H1 (cell line): Measurements from ENCODE around the gene DOCK3. TPM values are rescaled to one million over a fixed set of nuclear protein-coding genes. Genes with fewer than 3 reads are reported as not detected.

ENCODE experiments used
- MAFK ChIP-seq: IDR thresholded peaks from 2 replicates; pipeline ENCODE4 v1.6.1; 2012; ENCODE audit warnings: low read depth, mild to moderate bottlenecking, improper control_type of control experiment, low read length
- USF2 ChIP-seq: IDR thresholded peaks from 2 replicates; pipeline ENCODE4 v1.6.1; 2011; ENCODE audit warnings: low read length, improper control_type of control experiment
- polyA plus RNA-seq, 7 experiments: library from polyadenylated mRNA; depleted of rRNA in 3 of 7; stranded (reverse) in 5 of 7; unstranded in 2 of 7; fragments of >200 nt in 5 of 7; fragments of 200-250 nt in 2 of 7; gene quantifications; 1 replicate in 5 of 7; 2 replicates in 1 of 7; 4 replicates in 1 of 7; pipeline versions ENCODE4 v1.2.1 to v1.2.3, GENCODE V29; 2011 to 2013; ENCODE audit warnings: missing spikeins in 2 of 7, mixed read lengths in 2 of 7
- total RNA-seq: library from RNA; stranded (reverse); fragmentation: NEBNext Ultra II Directional; extraction: Animal tissue kit (Norgen Biotek cat#: 25700); gene quantifications from 2 replicates; pipeline ENCODE4 v1.2.1, GENCODE V29; 2021

Gene DOCK3
- total and polyA plus RNA-seq, 2 of the 8 experiments (the other 6 are each of a cell fraction or from before 2014, with no cell fraction given): 2.7 to 5.0 TPM

DNA sequence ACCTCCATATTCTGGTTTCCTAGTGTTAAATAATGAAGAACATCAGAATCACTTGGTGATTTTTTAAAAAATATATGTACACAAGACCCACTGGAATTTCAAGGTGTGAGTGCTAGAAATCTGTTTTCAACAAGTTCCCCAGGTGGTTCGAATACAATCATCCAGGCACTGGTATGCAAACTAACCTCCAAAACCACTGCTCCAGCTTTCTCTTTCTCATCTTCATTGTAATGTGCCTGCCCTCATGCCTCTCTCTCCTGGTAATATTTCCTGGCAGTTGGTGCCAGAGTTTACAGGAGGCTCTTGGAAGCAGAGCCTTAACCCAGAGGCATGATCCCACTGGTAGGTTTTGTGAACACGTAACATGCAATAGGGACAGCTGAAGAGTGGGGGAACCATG is 547.2 kb downstream of the DOCK3 start (continued):
- TF ChIP-seq MAFK (no peak), USF2 (no peak)
